Measurements from ENCODE around the gene PRKCD.

PRKCD gene

DNA sequence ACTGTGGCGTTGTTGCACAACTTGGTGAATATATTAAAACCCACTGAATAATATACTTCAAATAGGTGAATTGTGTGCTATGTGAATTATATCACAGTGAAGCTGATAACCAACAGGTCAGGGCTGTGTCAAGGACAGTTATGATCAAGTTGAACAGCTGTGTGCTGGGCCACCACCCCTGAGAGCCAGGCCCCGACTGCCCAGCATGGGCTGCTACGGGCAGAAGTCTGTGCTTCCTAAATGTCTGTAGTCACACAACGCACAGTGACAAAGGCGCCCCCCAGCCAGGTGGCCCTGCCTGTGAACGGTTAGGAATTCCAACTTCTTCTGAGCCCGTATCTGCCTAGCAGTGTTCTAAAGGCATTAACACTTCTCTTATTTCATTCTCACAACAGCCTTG is 62.0 kb downstream of the PRKCD start:
- no peak for DNase-seq
- in situ Hi-C loops (cut with HindIII; ENCODE audit: low pct_ligation_motif_present, low pct_unique_long_range_greater_than_20kb, low sequenced_read_pairs), result no loop called here

DNA sequence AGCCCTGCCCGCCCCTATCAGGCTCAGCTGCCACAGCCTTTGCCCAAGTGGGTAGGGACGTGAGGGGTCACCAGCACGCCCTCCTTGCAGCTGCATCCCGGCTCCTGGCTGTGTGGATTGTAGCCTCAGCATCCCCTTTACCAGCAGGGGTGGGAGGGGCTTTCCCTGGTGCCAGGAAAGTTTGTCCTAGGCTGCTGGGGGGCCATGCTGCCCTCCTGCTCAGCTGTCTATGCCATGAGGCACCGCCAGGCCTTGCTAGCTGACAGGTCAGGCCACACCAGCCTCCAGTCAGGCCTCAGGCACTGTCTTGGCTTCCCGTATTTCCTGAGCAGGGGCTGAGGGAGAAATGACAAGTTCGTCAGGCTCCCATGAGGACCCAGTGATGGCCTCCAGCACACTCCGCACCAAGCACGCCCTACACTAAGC is 62.5 kb downstream of the PRKCD start:
- DNase-seq, result no peak
- in situ Hi-C loops (cut with HindIII; ENCODE audit: low pct_ligation_motif_present, low pct_unique_long_range_greater_than_20kb, low sequenced_read_pairs), result no loop called here

DNA sequence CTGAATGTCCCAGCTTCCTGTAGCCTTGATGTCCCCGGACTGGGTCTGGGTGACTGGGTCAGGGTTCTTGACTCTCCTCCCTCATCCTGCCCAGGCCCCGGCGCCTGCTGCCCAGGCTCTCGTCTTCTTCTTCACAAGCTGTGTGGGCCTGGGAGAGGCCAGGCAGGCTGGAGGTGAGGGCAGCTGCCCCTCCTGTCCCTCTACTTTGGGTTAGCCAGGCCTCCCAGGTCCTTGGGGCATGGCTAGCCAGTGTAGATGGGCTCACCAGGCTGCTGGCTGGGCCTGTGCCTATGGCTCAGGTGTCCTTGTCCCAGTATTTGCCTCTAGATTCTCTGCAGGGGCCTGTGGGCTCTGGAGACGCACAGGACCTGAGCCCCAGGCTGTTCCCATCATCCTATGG is 63.0 kb downstream of the PRKCD start:
- in situ Hi-C loops (cut with HindIII; ENCODE audit: low pct_ligation_motif_present, low pct_unique_long_range_greater_than_20kb, low sequenced_read_pairs), result no loop called here
- DNase-seq, result no peak

DNA sequence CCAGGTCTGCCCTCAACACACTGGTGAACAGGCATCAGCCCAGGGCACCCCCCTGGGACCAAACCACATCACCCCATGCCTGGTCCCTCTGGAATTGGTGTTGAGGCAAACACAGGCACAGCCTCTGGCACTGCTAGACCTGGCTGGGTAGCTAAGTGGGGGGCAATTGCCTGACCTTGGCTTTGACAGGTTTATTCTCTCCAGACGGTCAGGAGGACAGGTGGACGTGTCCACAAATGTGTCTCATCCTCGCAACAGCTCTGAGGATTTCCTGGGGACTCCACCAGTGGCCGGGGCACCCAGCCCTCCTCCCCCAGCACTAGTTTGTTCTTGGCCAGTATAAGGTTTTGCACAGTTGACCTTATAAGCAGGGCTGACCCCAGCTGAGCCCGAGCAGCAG is 63.5 kb downstream of the PRKCD start:
- in situ Hi-C loops (cut with HindIII; ENCODE audit: low pct_ligation_motif_present, low pct_unique_long_range_greater_than_20kb, low sequenced_read_pairs), result no loop called here
- no peak for DNase-seq

DNA sequence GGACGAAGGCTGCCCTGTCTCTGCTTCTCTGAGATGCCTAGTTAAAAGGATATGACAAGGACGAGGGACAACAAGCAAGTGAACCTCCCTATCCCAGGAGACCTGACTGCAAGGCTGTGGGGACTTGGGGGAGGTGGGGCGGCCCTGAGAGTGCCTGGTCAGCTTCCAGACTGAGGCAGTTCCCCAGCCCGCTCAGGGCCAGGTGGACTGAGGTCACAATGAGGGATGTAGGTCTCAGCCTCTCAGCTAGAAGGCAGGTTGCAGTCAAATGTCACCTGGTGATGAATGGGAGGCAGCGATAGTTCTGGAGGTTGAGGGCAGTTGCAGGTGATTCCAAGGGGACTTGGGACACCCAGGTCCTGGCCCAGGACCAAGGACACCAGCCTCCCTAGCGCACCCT is 64.2 kb downstream of the PRKCD start:
- DNase-seq, result no peak
- in situ Hi-C loops (cut with HindIII; ENCODE audit: low pct_ligation_motif_present, low pct_unique_long_range_greater_than_20kb, low sequenced_read_pairs), result no loop called here

DNA sequence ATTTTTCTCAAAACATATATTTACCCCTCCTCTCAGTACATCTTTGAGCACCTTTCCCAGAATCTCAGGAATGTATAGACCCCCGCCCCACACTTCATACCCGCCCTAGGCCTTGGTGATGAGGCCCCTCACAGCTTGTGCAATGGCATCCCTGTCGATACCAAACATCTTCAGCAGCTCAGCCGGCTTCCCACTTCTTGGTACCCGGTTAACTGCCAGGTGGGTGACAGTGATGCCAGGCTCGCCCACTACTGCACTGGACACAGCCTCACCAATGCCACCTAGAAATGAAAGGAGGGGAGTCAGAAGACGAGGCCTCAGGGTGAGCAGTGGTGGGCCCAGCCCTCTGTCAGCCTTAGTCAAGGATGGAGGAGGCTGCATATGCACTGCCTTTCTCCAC is 64.6 kb downstream of the PRKCD start:
- in situ Hi-C loops (cut with HindIII; ENCODE audit: low pct_ligation_motif_present, low pct_unique_long_range_greater_than_20kb, low sequenced_read_pairs), result no loop called here

DNA sequence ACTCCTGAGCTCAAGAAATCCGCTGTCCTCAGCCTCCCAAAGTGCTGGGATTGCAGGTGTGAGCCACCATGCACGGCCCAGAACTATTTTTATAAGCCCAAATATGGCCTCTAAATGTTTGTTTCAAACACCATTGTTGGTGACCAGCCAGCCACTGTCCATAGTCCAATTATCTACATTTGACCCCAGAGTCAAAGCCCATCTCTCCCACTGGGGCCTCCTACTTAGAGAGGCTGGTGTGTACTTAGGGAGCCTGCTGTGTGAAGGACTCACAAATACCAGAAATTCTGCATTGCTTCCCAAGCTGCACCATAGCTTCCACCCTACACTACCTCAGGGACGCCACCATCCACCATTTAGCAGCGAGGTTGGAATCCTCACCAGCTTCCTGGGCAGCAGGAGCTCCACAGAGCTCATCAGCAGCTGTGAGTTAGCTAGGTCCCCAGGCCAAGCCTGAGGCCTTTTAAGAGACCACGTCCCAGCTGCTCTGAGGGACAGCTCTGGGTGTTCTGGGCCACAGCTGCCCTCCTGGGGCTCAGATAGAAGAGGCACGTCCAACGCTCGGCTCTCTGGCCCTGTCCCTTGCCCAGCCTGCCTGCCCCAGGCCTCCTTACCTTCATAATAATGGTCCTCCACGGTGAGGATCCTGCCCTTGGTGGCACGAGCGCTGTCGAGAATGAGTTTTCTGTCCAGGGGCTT is 65.3 kb downstream of the PRKCD start:
- DNase-seq, result no peak
- in situ Hi-C loops (cut with HindIII; ENCODE audit: low pct_ligation_motif_present, low pct_unique_long_range_greater_than_20kb, low sequenced_read_pairs), result no loop called here

More for the DNA sequence above, 64.6 kb downstream of the PRKCD start:
- no peak for DNase-seq

DNA sequence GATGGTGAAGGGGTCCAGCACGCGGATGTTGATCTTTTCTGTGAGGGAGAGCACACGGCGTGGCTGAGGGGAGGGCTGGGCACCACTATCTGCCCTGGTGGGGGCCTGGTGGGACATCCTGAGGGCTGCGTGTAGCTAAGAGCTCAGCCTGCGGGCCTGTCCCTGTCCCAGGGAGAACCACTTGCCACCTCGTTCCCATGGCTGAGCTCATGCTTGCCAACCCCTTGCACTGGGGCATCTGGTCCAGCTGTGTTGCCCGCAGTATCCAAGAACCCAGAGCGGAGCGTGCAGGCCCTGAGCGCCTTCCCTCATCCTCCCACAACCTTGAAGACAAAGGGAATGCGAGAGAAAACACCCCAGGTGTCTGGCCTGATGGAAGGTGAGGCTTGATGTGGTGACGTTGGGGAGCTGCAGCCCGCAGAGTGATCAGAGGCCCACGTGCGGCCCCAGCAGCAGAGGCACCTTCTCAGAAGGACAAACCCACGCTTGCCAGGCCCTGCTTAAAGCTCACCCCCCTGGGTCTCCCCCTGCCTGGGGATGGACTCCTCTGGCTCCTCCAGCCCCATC is 65.9 kb downstream of the PRKCD start:
- DNase-seq, result no peak
- in situ Hi-C loops (cut with HindIII; ENCODE audit: low pct_ligation_motif_present, low pct_unique_long_range_greater_than_20kb, low sequenced_read_pairs), result no loop called here

DNA sequence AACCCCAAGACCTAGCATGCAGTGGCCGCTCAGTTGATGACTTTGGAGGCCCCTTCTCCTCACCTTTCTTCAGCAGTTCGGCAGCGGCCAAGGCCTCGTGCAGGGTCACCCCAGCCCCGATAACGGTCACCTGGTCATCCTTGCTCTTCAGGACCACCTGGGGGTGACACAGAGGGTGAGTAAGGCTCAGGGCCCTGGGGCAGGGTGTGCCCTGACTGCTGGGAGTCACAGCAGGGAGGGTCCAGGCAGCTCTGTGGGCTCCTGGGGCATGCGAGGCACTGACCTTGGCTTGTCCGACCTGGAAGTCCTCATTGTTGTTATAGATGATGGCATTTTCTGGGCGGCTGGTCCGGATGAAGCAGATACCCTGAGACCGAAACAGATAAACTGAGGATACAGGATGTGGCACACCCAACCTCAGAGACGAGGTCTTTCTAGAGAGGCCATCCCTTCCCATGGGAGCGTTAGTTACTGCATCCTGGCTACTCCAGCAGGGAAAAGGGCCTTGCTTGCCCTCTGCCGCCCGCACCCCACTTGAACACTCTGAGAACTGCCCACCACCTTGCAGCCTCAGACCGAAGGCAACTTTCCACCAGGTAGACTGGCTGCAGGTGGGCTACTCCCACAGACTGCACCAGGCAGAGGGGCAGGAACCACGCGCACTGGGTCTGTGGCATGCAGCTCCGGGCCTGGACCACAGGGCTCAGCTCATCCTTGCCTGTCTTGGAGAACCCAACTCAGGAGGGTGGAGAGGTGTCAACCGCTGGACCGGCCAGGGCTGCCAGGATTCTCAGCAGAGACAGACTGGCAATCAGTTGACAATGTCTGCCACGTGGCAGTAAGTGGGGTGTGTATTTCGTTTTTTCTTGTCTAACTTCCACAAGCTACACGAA is 67.2 kb downstream of the PRKCD start:
- DNase-seq, result no peak
- in situ Hi-C loops (cut with HindIII; ENCODE audit: low pct_ligation_motif_present, low pct_unique_long_range_greater_than_20kb, low sequenced_read_pairs), result no loop called here

DNA sequence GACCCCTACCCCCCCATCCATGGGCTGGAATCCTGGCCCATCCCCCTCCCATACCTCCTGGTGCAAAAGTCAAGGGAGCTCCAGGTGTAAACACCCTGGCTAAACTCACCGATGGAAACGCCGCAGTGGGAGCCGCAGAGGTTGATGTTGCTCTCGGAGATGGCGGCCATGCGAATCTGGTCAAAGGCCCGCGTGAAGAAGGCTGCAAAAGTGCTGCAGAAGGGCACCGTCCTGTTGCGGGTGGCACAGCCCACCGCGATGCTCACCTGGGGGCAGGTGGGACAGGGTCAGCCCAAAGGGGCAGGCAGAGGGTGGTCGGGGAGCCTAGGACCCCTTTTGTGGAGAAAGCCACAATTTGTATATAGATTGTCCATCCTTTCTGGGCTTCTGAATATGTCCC is 68.2 kb downstream of the PRKCD start:
- no peak for DNase-seq
- in situ Hi-C loops (cut with HindIII; ENCODE audit: low pct_ligation_motif_present, low pct_unique_long_range_greater_than_20kb, low sequenced_read_pairs), result no loop called here

DNA sequence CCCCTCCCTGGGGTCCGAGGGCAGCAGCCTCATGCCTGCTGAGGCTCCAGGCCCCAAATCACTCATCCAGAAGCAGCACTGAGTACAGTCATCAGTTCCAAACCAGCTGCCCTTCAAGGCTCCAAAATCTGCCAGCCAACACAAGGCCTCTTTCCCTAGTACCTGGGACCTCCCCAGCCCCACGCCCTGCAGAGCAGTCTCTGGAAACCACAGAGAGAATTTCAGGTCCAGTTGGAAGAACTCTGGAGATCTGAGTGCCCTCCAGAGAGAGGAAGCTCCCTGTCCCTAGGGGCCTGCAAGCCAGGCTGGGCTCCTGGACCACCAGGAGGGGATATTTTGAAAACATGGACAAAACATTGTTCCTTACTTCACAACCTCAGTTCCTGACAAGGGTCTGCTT is 68.6 kb downstream of the PRKCD start:
- in situ Hi-C loops (cut with HindIII; ENCODE audit: low pct_ligation_motif_present, low pct_unique_long_range_greater_than_20kb, low sequenced_read_pairs), result no loop called here
- DNase-seq, result no peak

DNA sequence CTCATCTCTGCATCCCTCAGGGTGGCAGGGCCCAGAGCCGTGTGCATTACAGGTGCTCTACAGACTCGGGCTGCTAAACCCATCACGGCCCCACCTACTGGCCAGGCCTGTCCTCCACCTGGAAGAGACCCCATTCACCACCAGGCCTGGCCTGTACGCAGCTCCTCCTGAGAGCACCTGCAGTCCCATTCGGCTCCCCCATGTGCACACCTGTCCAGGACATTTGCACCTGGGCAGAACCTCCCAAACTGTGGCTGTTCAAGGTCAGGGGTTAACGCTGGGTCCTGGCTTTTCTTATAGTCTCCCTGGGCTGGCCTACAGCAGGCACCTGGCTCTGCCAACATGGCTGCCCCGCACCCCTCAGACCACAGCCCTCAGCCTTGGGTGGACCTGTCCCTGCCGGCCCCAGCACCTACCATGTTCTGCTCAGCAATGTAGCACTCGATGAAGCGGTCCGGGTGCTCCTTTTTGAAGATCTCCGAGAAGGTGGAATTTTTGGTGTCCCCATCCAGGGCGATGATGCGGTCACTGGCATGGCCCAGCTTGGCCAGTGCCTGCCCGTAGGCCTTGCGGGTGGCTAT is 69.1 kb downstream of the PRKCD start:
- no peak for DNase-seq
- in situ Hi-C loops (cut with HindIII; ENCODE audit: low pct_ligation_motif_present, low pct_unique_long_range_greater_than_20kb, low sequenced_read_pairs), result no loop called here

DNA sequence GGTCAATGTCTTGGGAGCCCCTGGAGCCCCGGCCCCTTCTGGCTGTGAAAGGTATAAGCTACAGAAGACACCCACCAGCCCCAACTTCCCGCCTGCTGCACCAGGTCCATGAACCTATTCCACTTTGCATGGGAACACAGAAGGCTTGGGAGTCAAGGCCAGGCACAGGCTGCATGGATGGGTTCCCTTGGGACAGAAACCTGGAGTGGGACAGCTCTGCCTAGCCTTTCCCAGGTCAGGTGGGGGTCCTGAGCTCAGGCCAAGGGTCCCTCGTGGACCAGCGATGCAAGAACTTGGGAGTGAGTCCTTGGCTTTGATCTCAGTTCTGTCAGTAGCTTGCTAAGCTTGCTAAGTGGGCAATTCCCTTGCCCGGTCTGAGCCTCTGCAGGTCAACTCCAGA is 69.8 kb downstream of the PRKCD start:
- in situ Hi-C loops (cut with HindIII; ENCODE audit: low pct_ligation_motif_present, low pct_unique_long_range_greater_than_20kb, low sequenced_read_pairs), result no loop called here
- DNase-seq, result no peak

DNA sequence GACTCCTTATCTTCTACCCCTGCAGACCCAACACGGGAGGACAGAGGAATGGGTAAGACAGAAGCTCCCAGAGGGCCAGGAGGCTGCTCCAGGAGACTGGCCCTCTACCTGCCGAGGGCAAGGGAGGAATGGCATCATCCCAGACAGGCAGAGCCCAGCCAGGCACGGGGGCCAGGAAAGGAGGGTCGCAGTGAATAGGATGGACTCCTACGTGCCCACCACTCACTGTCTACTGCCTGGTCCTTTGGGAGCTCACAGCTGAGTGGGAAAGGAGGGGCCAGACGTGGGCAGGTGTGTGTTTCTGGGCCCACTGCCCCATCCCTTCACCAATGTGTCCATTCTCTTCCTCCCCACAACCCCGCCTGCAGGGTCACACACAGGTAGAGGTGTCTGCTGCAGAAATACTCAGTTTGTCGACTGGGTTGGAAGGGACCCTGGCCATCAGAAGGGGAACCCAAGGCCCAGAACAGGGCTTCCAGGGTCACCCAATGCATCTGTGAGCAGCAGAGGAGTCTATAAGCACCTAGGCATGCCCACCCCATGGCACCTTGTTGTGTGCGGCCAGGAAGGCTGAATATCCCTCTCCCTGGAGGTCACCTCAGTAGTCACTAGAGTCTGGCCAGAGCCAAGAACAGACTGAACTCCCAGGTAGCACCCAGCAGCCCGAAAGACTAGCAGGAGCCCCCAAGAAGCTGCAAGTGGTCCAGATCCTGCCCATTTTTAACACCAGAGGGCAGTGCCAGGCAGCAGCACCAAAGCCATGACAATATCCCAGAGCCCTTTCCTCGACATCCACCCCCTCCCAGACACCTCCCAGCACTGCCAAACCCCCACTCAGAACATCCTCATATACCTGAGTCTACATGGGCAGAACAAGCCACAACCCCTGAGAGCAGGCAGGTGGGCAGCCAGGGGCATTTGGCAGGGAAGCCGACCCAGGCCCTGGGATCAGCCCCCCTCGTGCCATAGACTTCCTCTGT is 70.8 kb downstream of the PRKCD start:
- in situ Hi-C loops (cut with HindIII; ENCODE audit: low pct_ligation_motif_present, low pct_unique_long_range_greater_than_20kb, low sequenced_read_pairs), result no loop called here
- DNase-seq, result no peak

DNA sequence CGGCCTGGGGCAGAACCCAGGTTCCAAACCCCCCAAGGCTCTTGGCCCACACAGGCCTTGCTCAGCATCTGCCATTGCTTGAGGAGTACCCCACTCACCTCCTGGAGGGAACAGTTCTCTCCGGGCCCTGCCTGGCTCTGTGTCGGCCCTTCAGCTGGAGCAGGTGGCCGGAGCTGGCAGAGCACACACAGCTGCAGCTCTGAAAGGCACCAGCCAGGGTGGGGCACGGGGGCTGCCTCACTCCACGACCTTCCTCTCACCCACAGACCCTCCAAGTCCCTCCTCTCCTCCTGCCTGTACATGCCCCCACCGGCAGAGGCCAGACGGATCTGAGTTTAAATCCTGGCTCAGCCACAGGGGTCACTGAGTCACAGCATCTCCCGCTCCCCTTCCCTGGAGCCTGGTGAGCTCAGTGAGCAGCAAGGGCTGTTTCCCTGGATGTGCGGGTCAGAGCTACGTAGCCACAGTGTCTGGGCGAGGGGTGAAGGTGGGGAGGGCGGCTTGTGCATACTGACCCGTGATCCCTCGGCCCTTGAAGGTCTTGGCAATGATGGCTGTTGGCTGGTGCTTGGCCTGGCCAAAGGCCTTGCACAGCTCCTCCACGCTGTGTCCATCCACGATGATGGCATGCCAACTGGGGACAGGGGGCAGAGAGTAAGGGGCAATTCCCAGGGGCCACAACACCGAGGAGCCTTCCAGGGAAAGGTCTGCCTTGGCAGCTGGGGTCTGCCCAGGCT is 71.8 kb downstream of the PRKCD start:
- in situ Hi-C loops (cut with HindIII; ENCODE audit: low pct_ligation_motif_present, low pct_unique_long_range_greater_than_20kb, low sequenced_read_pairs), result no loop called here
- DNase-seq, result no peak

DNA sequence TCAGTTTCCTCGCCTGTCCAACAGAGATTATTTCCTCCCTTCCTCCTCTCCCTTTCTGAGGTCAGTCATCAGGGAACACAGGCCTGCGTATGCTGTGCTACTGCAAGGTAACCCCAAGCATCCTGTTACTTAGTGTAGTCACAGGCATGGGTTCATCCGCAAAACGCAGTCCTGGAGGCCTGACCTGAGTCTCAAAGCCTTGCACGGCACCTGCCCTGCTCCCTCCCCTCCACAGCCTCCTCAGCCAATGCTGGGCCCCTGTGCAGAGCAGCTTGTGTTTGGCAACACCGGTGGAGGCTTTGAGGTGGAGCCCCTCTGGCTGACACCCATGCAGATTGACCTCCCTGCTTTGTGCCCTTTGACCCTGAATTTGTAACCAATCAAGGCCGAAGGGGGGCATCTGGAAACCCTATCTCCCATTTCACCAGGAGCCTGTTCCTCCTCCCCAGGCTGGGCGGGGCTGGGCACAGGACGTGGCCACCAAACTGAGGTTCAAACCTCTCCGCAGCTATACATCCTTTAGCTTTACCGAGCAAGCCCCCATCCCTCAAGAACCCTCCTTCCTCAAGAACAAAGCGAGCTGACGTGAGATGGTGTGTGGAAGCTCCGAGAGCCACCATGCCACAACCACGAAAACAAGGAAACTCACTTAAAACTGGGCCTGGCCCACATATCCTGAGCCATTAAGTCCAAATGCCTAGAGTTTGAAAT is 73.3 kb downstream of the PRKCD start:
- in situ Hi-C loops (cut with HindIII; ENCODE audit: low pct_ligation_motif_present, low pct_unique_long_range_greater_than_20kb, low sequenced_read_pairs), result no loop called here
- no peak for DNase-seq

DNA sequence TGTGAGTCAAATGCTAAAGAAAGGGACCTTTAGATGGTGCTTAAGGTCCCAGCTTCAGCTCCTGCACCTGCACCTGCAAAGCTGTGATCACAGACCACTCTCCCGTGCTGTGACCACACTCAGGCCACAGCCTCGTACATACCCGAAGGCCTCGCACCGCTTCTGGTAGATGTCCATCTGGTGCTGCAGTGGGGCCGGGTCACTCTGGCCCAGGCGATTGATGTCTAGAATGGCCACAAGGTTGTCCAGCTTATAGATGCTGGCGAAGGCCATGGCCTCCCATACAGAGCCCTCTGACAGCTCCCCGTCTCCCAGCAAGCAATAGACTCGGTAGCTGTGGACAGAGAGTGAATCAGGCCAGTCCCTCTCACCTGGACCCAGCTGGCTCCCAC is 73.8 kb downstream of the PRKCD start:
- in situ Hi-C loops (cut with HindIII; ENCODE audit: low pct_ligation_motif_present, low pct_unique_long_range_greater_than_20kb, low sequenced_read_pairs), result no loop called here
- DNase-seq, result no peak

All from ACHN (cell line).